H1 (cell line): ENCODE measurements around the gene RGR. TPM values are rescaled to one million over a fixed set of nuclear protein-coding genes. Genes with fewer than 3 reads are reported as not detected.

ENCODE experiments used
- CTCF ChIA-PET: fragments of 300-600 bp; sonication (Branson Sonifier 250); formaldehyde crosslinking; loops from one replicate; lab custom pipeline; 2021; ENCODE audit not compliant: partially characterized antibody; lab: Charles Lee
- POLR2A ChIA-PET: fragments of 300-600 bp; sonication (Branson Sonifier 250); formaldehyde crosslinking; loops from one replicate; lab custom pipeline; 2021; ENCODE audit warnings: inconsistent platforms; ENCODE audit not compliant: partially characterized antibody; lab: Charles Lee
- DNase-seq, 2 experiments: peaks; one replicate each; pipeline versions ENCODE4 v3.0.0 to v3.0.0-alpha.2; 2010 to 2022; ENCODE audit warnings: low spot score in 2 of 2, low read depth in 1 of 2, mixed read lengths in 1 of 2
- FAIRE-seq: peaks from 2 replicates; lab custom pipeline; 2011; peaks lifted over from hg19 to GRCh38; lab: Jason Lieb, UNC
- H2AFZ ChIP-seq: 2 replicates; pipeline ENCODE4 v1.8.1; 2012; ENCODE audit warnings: low read length, inconsistent platforms
- H2AK5ac ChIP-seq: 2 replicates; pipeline ENCODE4 v1.6.1; 2013; ENCODE audit warnings: low read depth, low read length
- H2BK120ac ChIP-seq: replicated peaks from 2 replicates; pipeline ENCODE3; 2013; ENCODE audit warnings: low read depth, low read length, inconsistent platforms
- H2BK12ac ChIP-seq: 2 replicates; pipeline ENCODE4 v1.6.1; 2013; ENCODE audit warnings: low read depth, low read length
- H2BK15ac ChIP-seq: 2 replicates; pipeline ENCODE4 v1.6.1; 2013; ENCODE audit warnings: low read length
- H2BK20ac ChIP-seq: 2 replicates; pipeline ENCODE4 v1.6.1; 2013; ENCODE audit warnings: low read length
- H2BK5ac ChIP-seq: 2 replicates; pipeline ENCODE4 v1.6.1; 2013; ENCODE audit warnings: low read depth, low read length
- H3K14ac ChIP-seq: 2 replicates; pipeline ENCODE4 v1.6.1; 2013; ENCODE audit warnings: inconsistent platforms; ENCODE audit not compliant: insufficient read length
- H3K18ac ChIP-seq: 2 replicates; pipeline ENCODE4 v1.6.1; 2013; ENCODE audit warnings: low read length; ENCODE audit errors: extremely low read depth
- H3K23ac ChIP-seq: 2 replicates; pipeline ENCODE4 v1.6.1; 2013; ENCODE audit warnings: inconsistent platforms; ENCODE audit not compliant: insufficient read length
- H3K23me2 ChIP-seq: 2 replicates; pipeline ENCODE4 v1.6.1; 2013; ENCODE audit warnings: low read depth, low read length
- H3K27ac ChIP-seq: 2 replicates; pipeline ENCODE4 v1.6.1; 2011; ENCODE audit warnings: low read depth, low read length, inconsistent platforms
- H3K27me3 ChIP-seq, 4 experiments: replicated peaks in 1 of 4; 1 replicate in 1 of 4; 2 replicates in 3 of 4; pipeline versions ENCODE4 v1.6.1 to v1.8.1; 2011 to 2013; ENCODE audit warnings: low read length in 3 of 4, mild to moderate bottlenecking in 3 of 4, inconsistent platforms in 2 of 4, mixed read lengths in 2 of 4, moderate library complexity in 1 of 4; ENCODE audit not compliant: control insufficient read depth in 3 of 4, insufficient read depth in 3 of 4; ENCODE audit errors: extremely low read depth in 1 of 4
- H3K36me3 ChIP-seq, 4 experiments: 2 replicates each; pipeline versions ENCODE4 v1.6.1 to v1.8.1; 2011 to 2013; ENCODE audit warnings: mild to moderate bottlenecking in 4 of 4, low read length in 3 of 4, moderate library complexity in 2 of 4, control low read depth in 1 of 4, inconsistent platforms in 1 of 4; ENCODE audit not compliant: insufficient read depth in 4 of 4, control insufficient read depth in 2 of 4
- H3K4ac ChIP-seq: replicated peaks from 2 replicates; pipeline ENCODE3; 2013; ENCODE audit warnings: low read length, low read depth, mixed read lengths, inconsistent platforms; ENCODE audit not compliant: insufficient read length
- H3K4me1 ChIP-seq, 4 experiments: replicated peaks in 1 of 4; 1 replicate in 1 of 4; 2 replicates in 3 of 4; pipeline versions ENCODE4 v1.6.1 to v1.8.1; 2011 to 2013; ENCODE audit warnings: low read length in 3 of 4, inconsistent platforms in 2 of 4, mixed read lengths in 1 of 4; ENCODE audit not compliant: insufficient read depth in 4 of 4, control insufficient read depth in 3 of 4
- H3K4me2 ChIP-seq, 2 experiments: 2 replicates each; pipeline versions ENCODE4 v1.6.1 to v1.8.1; 2011 to 2013; ENCODE audit warnings: low read depth in 2 of 2, low read length in 2 of 2, control low read depth in 1 of 2, inconsistent platforms in 1 of 2, mild to moderate bottlenecking in 1 of 2; ENCODE audit not compliant: insufficient read depth in 1 of 2
- H3K4me3 ChIP-seq, 4 experiments: fragments of 200-600, 300-600 bp in 1 of 4; sonication (generic), shearing (Covaris generic), sonication (Bioruptor Twin) in 1 of 4; 2 replicates each; pipeline versions ENCODE4 v1.5.1 to v1.8.1; 2011 to 2016; ENCODE audit warnings: low read length in 4 of 4, low read depth in 3 of 4, control low read depth in 2 of 4, inconsistent platforms in 2 of 4, mild to moderate bottlenecking in 2 of 4, mixed read lengths in 1 of 4, moderate library complexity in 1 of 4; ENCODE audit not compliant: insufficient read depth in 2 of 4; ENCODE audit errors: extremely low read depth in 1 of 4
- H3K56ac ChIP-seq: replicated peaks from 2 replicates; pipeline ENCODE3; 2013; ENCODE audit warnings: low read depth, mild to moderate bottlenecking, mixed read lengths, low read length, inconsistent platforms; ENCODE audit not compliant: insufficient read length
- H3K79me1 ChIP-seq: 2 replicates; pipeline ENCODE4 v1.6.1; 2013; ENCODE audit warnings: low read depth, low read length, control low read depth
- H3K79me2 ChIP-seq, 2 experiments: 2 replicates each; pipeline versions ENCODE4 v1.6.1 to v1.8.1; 2012 to 2013; ENCODE audit warnings: low read length in 2 of 2, mild to moderate bottlenecking in 2 of 2, inconsistent platforms in 1 of 2; ENCODE audit not compliant: insufficient read depth in 2 of 2, control insufficient read depth in 1 of 2
- H3K9ac ChIP-seq, 4 experiments: replicated peaks in 1 of 4; 1 replicate in 1 of 4; 2 replicates in 3 of 4; pipeline versions ENCODE4 v1.6.1 to v1.8.1; 2011 to 2013; ENCODE audit warnings: low read depth in 3 of 4, low read length in 3 of 4, control low read depth in 2 of 4, mild to moderate bottlenecking in 2 of 4, moderate library complexity in 2 of 4, inconsistent platforms in 1 of 4; ENCODE audit errors: extremely low read depth in 1 of 4
- H3K9me3 ChIP-seq, 2 experiments: 2 replicates each; pipeline versions ENCODE4 v1.6.1 to v1.8.1; 2012 to 2013; ENCODE audit warnings: mild to moderate bottlenecking in 2 of 2, moderate library complexity in 2 of 2, control low read depth in 1 of 2, inconsistent platforms in 1 of 2, low read depth in 1 of 2, low read length in 1 of 2, mixed read lengths in 1 of 2; ENCODE audit not compliant: insufficient read depth in 2 of 2
- H4K20me1 ChIP-seq, 2 experiments: replicated peaks in 1 of 2; 2 replicates each; pipeline versions ENCODE3 to v1.8.1; 2011 to 2013; ENCODE audit warnings: inconsistent platforms in 2 of 2, low read length in 2 of 2, mild to moderate bottlenecking in 1 of 2; ENCODE audit not compliant: insufficient read depth in 2 of 2, control insufficient read depth in 1 of 2
- H4K5ac ChIP-seq: 2 replicates; pipeline ENCODE4 v1.6.1; 2013; ENCODE audit warnings: low read length, low read depth, mixed read lengths, inconsistent platforms; ENCODE audit not compliant: insufficient read length
- H4K8ac ChIP-seq: 2 replicates; pipeline ENCODE4 v1.8.0; 2013; ENCODE audit warnings: mild to moderate bottlenecking, moderate library complexity, low read length, inconsistent platforms; ENCODE audit not compliant: insufficient read depth; ENCODE audit errors: extremely low read depth
- H4K91ac ChIP-seq: replicated peaks from 2 replicates; pipeline ENCODE3; 2013; ENCODE audit warnings: low read length, mixed read lengths, inconsistent platforms; ENCODE audit not compliant: insufficient read length
- ATF2 ChIP-seq: IDR thresholded peaks from 2 replicates; pipeline ENCODE4 v1.6.1; 2012; ENCODE audit warnings: low read length, inconsistent platforms
- JUND ChIP-seq: IDR thresholded peaks from 2 replicates; pipeline ENCODE4 v1.6.1; 2011; ENCODE audit warnings: mild to moderate bottlenecking, improper control_type of control experiment, low read length
- KDM4A ChIP-seq: IDR thresholded peaks from one replicate; pipeline ENCODE4 v1.7.1; 2012; ENCODE audit warnings: low read depth, mild to moderate bottlenecking, moderate library complexity, low read length, inconsistent platforms; ENCODE audit not compliant: severe bottlenecking
- NRF1 ChIP-seq: IDR thresholded peaks from 2 replicates; pipeline ENCODE4 v1.6.1; 2011; ENCODE audit warnings: mild to moderate bottlenecking, low read depth, low read length, improper control_type of control experiment
- POLR2A ChIP-seq, 2 experiments: IDR thresholded peaks; 1 replicate in 1 of 2; 2 replicates in 1 of 2; pipeline ENCODE4 v1.6.1; 2011; ENCODE audit warnings: low read depth in 2 of 2, low read length in 2 of 2, mild to moderate bottlenecking in 2 of 2; ENCODE audit errors: control extremely low read depth in 1 of 2
- POLR2AphosphoS5 ChIP-seq: IDR thresholded peaks from 2 replicates; pipeline ENCODE4 v1.6.1; 2011; ENCODE audit warnings: low read depth, low read length
- POU5F1 ChIP-seq: IDR thresholded peaks from 2 replicates; pipeline ENCODE4 v1.6.1; 2011; ENCODE audit warnings: low read depth, mild to moderate bottlenecking, low read length, moderate library complexity
- RBBP5 ChIP-seq: IDR thresholded peaks from 2 replicates; pipeline ENCODE4 v1.7.1; 2012; ENCODE audit warnings: low read depth, mild to moderate bottlenecking, inconsistent platforms, low read length, moderate library complexity, borderline replicate concordance
- RNF2 ChIP-seq: fragments of 200-900, 300-1000 bp; sonication (generic); IDR thresholded peaks from 2 replicates; pipeline ENCODE4 v1.7.1; 2016; ENCODE audit warnings: borderline replicate concordance, low read depth, mild to moderate bottlenecking, antibody characterized with exemption, low read length; ENCODE audit not compliant: poor library complexity, severe bottlenecking; ENCODE audit errors: missing control alignments
- SIN3A ChIP-seq, 2 experiments: IDR thresholded peaks in 1 of 2; conservative IDR thresholded peaks in 1 of 2; 2 replicates each; pipeline ENCODE4 v1.6.1; 2011 to 2012; ENCODE audit warnings: low read length in 2 of 2, improper control_type of control experiment in 1 of 2, low read depth in 1 of 2, mild to moderate bottlenecking in 1 of 2
- SIX5 ChIP-seq: IDR thresholded peaks from 2 replicates; pipeline ENCODE4 v1.6.1; 2011; ENCODE audit warnings: mild to moderate bottlenecking, low read depth, low read length
- SP1 ChIP-seq: IDR thresholded peaks from 2 replicates; pipeline ENCODE4 v1.6.1; 2011; ENCODE audit warnings: low read depth, low read length
- SRF ChIP-seq: IDR thresholded peaks from 2 replicates; pipeline ENCODE4 v1.6.1; 2011; ENCODE audit warnings: mild to moderate bottlenecking, low read depth, low read length, moderate library complexity
- WGBS, 2 experiments: shearing (Covaris generic) in 1 of 2; methylation state at CpG; one replicate each; pipeline versions ENCODE4 v1.1.6 to v1.1.7; 2013 to 2015; ENCODE audit warnings: low lambda C conversion rate in 2 of 2, mixed read lengths in 2 of 2, inconsistent platforms in 1 of 2, low coverage in 1 of 2, missing lambda C conversion rate in 1 of 2; ENCODE audit not compliant: insufficient replicate concordance in 2 of 2, insufficient coverage in 1 of 2, insufficient read length in 1 of 2; ENCODE audit errors: extremely low coverage in 1 of 2, missing lambda C conversion rate in 1 of 2; 5-methylcytosine and 5-hydroxymethylcytosine counted together
- polyA plus RNA-seq, 7 experiments: library from polyadenylated mRNA; depleted of rRNA in 3 of 7; stranded (reverse) in 5 of 7; unstranded in 2 of 7; fragments of >200 nt in 5 of 7; fragments of 200-250 nt in 2 of 7; gene quantifications; 1 replicate in 5 of 7; 2 replicates in 1 of 7; 4 replicates in 1 of 7; pipeline versions ENCODE4 v1.2.1 to v1.2.3, GENCODE V29; 2011 to 2013; ENCODE audit warnings: missing spikeins in 2 of 7, mixed read lengths in 2 of 7
- total RNA-seq: library from RNA; stranded (reverse); fragmentation: NEBNext Ultra II Directional; extraction: Animal tissue kit (Norgen Biotek cat#: 25700); gene quantifications from 2 replicates; pipeline ENCODE4 v1.2.1, GENCODE V29; 2021

The RGR gene
- total and polyA plus RNA-seq, 2 of the 8 experiments (the other 6 are each of a cell fraction or from before 2014, with no cell fraction given), result not detected

DNA sequence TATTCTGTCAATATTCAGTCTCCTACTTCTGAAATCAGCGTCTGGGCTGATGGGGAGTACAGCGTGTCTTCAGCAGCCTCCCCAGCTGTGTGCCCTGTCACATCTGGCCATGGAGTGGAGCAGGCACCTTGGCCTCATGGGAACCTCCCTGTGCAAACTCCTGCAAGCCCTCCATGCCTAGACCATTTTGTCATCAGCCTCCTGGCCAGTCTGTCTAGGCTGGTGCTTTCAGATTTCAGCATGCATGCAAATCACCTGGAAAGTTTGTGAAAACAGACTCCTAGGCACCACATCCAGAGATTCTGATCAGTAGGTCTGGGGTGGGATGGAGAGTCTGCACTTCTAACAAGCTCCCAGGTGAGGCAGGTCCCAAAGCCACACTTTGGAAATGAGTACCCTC lies 57.4 kb downstream of the RGR start:
- Histone ChIP-seq H4K20me1 (no peaks in the 10 kb centered on the region), H3K23ac (no peak overlapping the region), H3K14ac (no peak overlapping the region), H3K36me3 (no peaks in the 10 kb centered on the region), H3K4me3 (no peak overlapping the region), H3K4ac (no peak overlapping the region), H3K23me2 (peaks cover 2% of the 10 kb centered on the region; the same call in 1 of the 2 replicates), H2AK5ac (no peak overlapping the region), H2BK120ac (no peak overlapping the region), H2AFZ (peak overlapping the region; percentile 58), H2BK5ac (no peak overlapping the region), H3K4me1 (no peaks in the 10 kb centered on the region; a peak in 1 of 7 replicates), H3K79me2 (no peaks in the 10 kb centered on the region), H4K91ac (no peak overlapping the region), H2BK20ac (no peak overlapping the region), H3K79me1 (no peaks in the 10 kb centered on the region), H2BK12ac (no peak overlapping the region), H3K27me3 (no peaks in the 10 kb centered on the region), H3K56ac (no peak overlapping the region), H3K9ac (no peak overlapping the region), H3K27ac (no peak overlapping the region), H3K18ac (no peak overlapping the region), H3K9me3 (no peaks in the 10 kb centered on the region), H4K8ac (no peak overlapping the region), H3K4me2 (no peak overlapping the region), H2BK15ac (0 out of 2 replicates have a peak overlapping the region, but pooled peaks have one; percentile 11), H4K5ac (no peak overlapping the region)
- ChIA-PET POLR2A (no interaction called here), CTCF (interaction anchor here (0.6 to 1.5 kb wide), 7 partner anchors 14 to 1884 kb away, joined by 3 to 4 read pairs (median 3); no protein-coding TSS in a partner anchor)
- DNase-seq (no peak), FAIRE-seq (no peak)
- 80% methylated on average over 2 of the region's 2 CpGs; no CpG with 5 or more reads in 1 of the 2 experiments for WGBS, 2 experiments
- TF ChIP-seq SIX5 (no peak), JUND (no peak), KDM4A (no peak), SIN3A (conservative IDR thresholded peaks at IDR 0.05 in 1 of 2, IDR thresholded peaks at IDR 0.05 in 1 of 2; ENCODE audit: low read depth in 1 of 2, low read length in 2 of 2) (no peak), POLR2A (IDR thresholded peaks at IDR 0.05; ENCODE audit: control extremely low read depth in 1 of 2, low read depth in 2 of 2, low read length in 2 of 2) (no peak), POU5F1 (no peak), POLR2AphosphoS5 (no peak), SP1 (no peak), NRF1 (no peak), RNF2 (no peak), ATF2 (no peak), SRF (no peak), RBBP5 (no peak)
